EL (cell line): ENCODE data around the gene SNX30.
A peak's percentile ranks its signal among the peaks of the same experiment; 100 is the strongest.

Source experiments
- DNase-seq: peaks from one replicate; pipeline ENCODE4 v3.0.0-alpha.2; 2016

Gene SNX30

GRCh38 chr9:112833081-112833480 lies 82.5 kb downstream of the SNX30 start:
- DNase-seq = no peak

DNA sequence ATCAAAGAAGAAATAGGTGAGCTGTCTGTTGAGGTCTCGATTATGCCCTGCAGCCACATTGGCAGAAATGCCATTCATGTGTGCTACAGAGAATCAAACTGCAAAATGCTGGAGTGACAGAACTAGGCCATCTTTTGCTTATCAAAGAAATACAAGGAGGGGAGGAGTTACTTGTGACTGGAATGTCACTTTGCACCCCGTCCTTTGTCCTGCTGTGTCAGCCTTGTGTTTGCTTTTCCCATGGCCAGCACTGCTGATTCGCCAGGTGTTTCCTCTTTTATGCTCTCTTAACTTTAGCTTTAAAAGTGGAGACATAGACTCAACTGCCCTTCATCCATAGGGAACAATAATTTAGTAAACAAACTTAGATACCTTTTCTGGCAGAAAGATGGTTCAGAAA lies 85.8 kb downstream of the SNX30 start:
- DNase-seq = no peak

- no peak for DNase-seq
Observed at GRCh38 chr9:112838342-112838741, 87.8 kb downstream of the SNX30 start.

DNA sequence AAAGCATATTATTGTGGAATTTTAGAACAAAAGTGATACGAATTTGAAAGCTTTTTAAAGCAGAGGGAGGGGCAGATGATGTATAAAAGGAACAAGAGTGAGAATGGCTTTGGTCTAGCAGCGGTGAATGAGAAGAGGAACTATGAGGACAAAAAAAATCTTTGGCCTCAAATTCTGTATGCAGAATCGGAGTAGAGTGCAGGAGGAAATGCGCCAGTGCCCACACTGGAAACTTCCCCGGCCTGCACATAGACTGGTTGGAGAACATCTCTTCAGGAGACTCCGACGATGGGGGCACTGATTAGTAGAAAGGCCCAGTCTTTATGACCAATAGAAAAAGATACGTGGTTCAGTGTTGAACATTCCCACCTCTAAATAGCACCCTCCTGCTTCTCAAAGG lies 88.8 kb downstream of the SNX30 start:
- no peak for DNase-seq

- DNase-seq = no peak
Observed at GRCh38 chr9:112841261-112841660, 90.7 kb downstream of the SNX30 start.

- DNase-seq = no peak
Observed at GRCh38 chr9:112842555-112842954, 92.0 kb downstream of the SNX30 start.

GRCh38 chr9:112844771-112845542 lies 94.4 kb downstream of the SNX30 start:
- DNase-seq = peak; percentile 74

DNA sequence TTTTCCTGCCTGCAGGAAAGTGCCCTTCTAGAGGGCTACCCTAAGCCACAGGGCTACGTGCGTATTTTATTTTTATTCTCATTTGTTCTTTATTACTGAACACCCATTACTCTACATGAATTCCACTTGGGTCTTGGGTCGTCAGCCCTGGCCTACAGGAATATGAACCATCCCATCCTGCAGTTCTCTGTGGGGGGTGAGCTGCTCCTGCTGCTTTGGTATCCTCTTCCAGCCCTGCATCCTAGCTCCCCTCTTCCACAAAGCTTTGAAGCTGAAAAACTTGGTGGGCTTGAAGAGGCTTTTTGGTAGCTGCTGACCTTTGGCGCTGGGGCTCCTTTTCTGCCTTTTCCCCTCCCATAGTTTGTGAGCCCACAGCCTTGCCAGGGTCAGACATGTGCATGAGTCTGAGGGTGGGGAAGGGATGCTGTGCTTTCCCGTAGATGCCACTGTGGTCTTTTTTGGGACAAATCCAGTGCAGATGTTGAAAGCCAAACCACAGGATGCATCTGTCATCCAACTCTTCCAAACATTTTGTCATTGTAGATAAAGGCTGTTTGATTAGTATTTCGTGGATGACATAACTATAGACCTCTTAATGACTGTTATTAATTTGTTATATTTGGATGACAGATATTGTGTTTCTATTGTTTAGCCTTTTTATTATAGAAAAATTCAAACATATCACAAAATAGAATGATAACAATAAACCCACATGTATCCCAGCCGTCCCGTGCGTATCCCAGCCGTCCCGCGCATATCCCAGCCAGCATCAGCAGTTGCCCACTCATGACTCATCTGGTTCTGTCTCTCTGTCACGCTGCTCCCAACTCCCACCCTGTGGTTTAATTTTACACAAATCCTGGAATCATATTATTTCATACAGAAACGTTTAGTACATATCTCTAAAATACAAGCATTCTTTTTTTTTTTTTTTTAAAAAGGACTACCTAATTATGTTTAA lies 96.2 kb downstream of the SNX30 start:
- DNase-seq = peak; percentile 32

- no peak for DNase-seq
Observed at GRCh38 chr9:112848316-112849151, 98.0 kb downstream of the SNX30 start.

- no peak for DNase-seq
Observed at GRCh38 chr9:112849363-112849922, 98.9 kb downstream of the SNX30 start.

GRCh38 chr9:112850840-112851239 lies 100.3 kb downstream of the SNX30 start:
- no peak for DNase-seq

DNA sequence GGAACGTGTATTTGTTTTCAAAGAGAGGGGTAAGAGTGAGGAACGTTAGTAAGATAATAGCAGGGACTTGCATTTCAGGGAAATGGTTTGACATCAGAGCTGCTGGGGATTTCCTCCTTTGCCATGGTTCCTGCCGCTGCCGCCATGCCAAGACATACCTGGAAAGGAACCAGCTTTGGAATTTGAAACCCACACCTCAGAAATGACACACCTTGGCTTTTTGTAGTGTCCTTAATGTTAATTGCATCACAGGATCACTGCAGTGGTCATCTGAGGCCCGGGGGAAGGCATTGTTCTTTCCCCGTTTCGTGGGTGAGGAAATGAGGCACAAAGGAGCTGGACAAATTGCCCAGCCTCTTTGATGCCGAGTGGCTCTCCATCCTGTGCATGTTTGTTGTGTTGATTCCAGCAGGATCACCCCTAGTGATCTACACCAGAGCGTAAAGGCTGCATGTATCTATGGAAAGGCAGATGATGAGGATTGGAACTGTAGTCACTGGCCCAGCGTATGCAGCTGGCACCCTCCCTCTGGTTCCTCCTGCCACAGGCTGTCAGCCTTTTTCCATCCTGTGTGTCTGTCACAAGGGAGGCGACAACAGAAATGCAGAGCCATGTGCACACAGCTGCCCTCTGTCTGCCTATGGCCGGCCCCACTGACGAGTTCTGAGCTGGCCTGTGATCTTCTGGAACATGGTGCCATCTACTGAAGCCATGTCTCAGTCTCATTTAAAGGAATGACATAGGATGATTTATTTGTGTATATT lies 102.4 kb downstream of the SNX30 start:
- no peak for DNase-seq

DNA sequence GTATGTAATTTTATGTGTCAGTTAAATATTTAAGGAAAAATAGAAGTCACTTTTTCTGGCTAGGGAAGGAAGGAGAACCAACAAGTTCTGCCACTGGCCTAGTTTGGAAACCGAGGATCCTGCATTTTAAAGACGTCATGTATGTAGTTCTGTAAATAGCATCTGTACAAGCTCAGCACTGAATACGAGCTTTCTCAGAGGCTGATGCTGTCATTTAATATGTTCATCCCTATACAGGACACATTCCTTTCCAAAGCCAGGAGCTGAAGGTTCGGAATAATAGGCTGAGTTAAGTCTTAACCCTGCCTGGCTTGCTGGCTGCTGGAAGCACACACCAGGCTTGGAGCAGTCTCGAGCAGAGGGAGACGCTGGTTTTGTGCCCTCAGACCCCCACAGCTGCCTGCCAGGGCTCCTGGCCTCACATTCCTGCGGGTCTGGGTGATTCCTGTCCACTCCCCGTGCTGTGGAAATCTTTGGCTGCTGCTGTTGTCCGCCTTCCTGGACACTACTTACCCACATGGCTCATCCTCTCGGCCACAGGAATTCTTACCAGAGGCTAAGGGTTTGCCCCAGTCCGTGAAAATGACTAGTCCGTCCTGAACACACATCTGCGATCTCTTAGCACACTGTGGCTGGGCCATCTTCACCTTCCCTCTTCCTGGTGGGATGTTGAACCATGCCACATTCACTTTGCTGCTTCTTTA lies 103.5 kb downstream of the SNX30 start:
- no peak for DNase-seq

GRCh38 chr9:112854657-112855056 lies 104.1 kb downstream of the SNX30 start:
- no peak for DNase-seq

- no peak for DNase-seq
Observed at GRCh38 chr9:112856200-112856599, 105.6 kb downstream of the SNX30 start.

- DNase-seq = no peak
Observed at GRCh38 chr9:112856843-112857242, 106.3 kb downstream of the SNX30 start.

DNA sequence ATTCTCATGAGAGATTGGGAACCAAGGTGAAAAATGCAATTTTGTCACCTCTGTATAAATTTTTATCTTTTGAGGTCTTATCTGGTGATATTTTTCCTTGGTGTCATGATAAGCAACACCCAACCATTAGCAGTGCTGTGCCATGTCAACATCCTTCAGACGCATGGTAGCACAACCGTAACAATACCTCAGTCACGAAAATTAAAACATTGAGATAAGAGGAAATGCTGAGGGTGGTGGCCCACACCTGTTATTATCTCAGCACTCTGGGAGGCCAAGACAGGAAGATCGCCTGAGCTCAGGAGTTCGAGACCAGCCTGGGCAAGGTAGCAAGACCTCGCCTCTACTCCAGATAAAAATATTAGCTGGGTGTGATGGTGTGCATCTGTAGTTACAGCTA lies 107.4 kb downstream of the SNX30 start:
- DNase-seq = no peak

- no peak for DNase-seq
Observed at GRCh38 chr9:112858625-112859147, 108.1 kb downstream of the SNX30 start.

- DNase-seq = no peak
Observed at GRCh38 chr9:112860451-112860850, 109.9 kb downstream of the SNX30 start.

DNA sequence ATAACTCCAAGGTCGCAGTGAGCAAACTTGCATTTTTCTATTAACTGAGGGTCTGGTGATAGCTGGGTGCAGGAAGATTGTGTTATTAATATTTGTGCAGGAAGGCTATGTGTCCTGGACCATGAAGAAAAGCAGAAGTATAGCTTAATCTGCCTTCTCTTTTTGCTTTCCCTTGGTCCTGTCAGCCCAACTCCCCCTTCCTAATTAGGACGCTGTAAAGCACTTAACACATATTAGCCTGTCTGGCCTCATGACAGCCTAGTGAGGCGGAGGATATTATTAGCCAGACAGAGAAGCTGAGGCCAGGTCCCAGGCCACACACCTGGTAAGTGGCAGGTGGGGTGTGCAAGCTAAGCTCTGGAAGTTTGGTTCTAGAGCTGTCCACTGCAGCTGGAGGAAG lies 110.6 kb downstream of the SNX30 start:
- no peak for DNase-seq
